Mucosa of descending colon (tissue), 3 donors: ENCODE data around the gene S100A6. TPM values are rescaled to one million over a fixed set of nuclear protein-coding genes. Genes with fewer than 3 reads are reported as not detected.
"Not testable (repeated sequence)": the region's sequence is repeated elsewhere in the genome, so short reads cannot be mapped to it uniquely, and the experiment has no call there.

Experiments used
- ATAC-seq: fragments of 200-7000 bp; cut with Tn5 transposase; one replicate; pipeline ENCODE4 v1.9.1; 2020; ENCODE audit warnings: mild to moderate bottlenecking, moderate library complexity
- DNase-seq, 3 donors: peaks; one replicate each; pipeline ENCODE4 v3.0.0-alpha.2; 2020
- H3K36me3 ChIP-seq: fragments of 200-600 bp; one replicate; pipeline ENCODE4 v1.8.0; 2021; ENCODE audit warnings: low read depth, mild to moderate bottlenecking
- H3K4me1 ChIP-seq: fragments of 200-600 bp; one replicate; pipeline ENCODE4 v1.8.0; 2021; ENCODE audit warnings: low read depth, mild to moderate bottlenecking
- H3K4me3 ChIP-seq: fragments of 200-600 bp; one replicate; pipeline ENCODE4 v1.8.0; 2021; ENCODE audit warnings: mild to moderate bottlenecking
- H3K9me3 ChIP-seq: fragments of 200-600 bp; one replicate; pipeline ENCODE4 v1.8.0; 2021; ENCODE audit warnings: mild to moderate bottlenecking
- CTCF ChIP-seq: fragments of 200-600 bp; IDR thresholded peaks from one replicate; pipeline ENCODE4 v1.8.0; 2022; ENCODE audit warnings: antibody characterized with exemption, mild to moderate bottlenecking
- intact Hi-C, 2 donors: fragments of 100-400 bp; cut with DNase I in 1 of 2; cut with micrococcal nuclease in 1 of 2; formaldehyde crosslinking; loops; one replicate each; pipeline versions ENCODE4 v1.11.0 to v1.11.1; 2022; cut with DNase I, micrococcal nuclease
- long read RNA-seq, 2 donors: library from polyadenylated mRNA; unstranded; transcript quantifications; one replicate each; pipeline ENCODE4 v2.0.0, GENCODE V29; 2019 to 2021
- total RNA-seq, 3 donors: library from RNA; stranded (reverse); fragmentation: NEBNext Ultra II Directional in 2 of 3; extraction: Animal tissue kit (Norgen Biotek cat#: 25700) in 2 of 3; gene quantifications; one replicate each; pipeline versions ENCODE4 v1.2.1 to v1.2.4, GENCODE V29; 2021 to 2023
- donor health status: DM: no; HTN: no; CAD: no; lungs with moderate emphysema.
- donor health status: DM: no; HTN: no; CAD: no.
- donor health status: DM: no; HTN: yes; CAD: no.

S100A6 gene
- total RNA-seq, result 1,000 to 10,000 TPM; 1,327 to 1,659 (median 1,382) TPM
- long read RNA-seq, donor 1, transcript S100A6-205 (3 exons, 673 nt), result minor isoform, 13 of 442 reads
- long read RNA-seq, donor 1, transcript S100A6-201 (3 exons, 665 nt), result major isoform, 420 of 442 reads
- long read RNA-seq, donor 1, partial matches to known transcripts, result 3 of 442 reads
- long read RNA-seq, donor 1, other reads (novel, unspliced or antisense), result 6 of 442 reads
- long read RNA-seq, donor 2, transcript S100A6-201 (3 exons, 665 nt), result major isoform, 516 of 564 reads
- long read RNA-seq, donor 2, transcript S100A6-205 (3 exons, 673 nt), result minor isoform, 19 of 564 reads
- long read RNA-seq, donor 2, partial matches to known transcripts, result 23 of 564 reads
- long read RNA-seq, donor 2, other reads (novel, unspliced or antisense), result 5 of 564 reads

- H3K4me3 ChIP-seq, result peak within 1 kb of the TSS; percentile 74
- DNase-seq, result peak; percentile 77 to 85 (median 79)
Observed at GRCh38 chr1:153535242-153536011, at the start of gene S100A6. Gene S100A6 (minus strand): TSS chr1:153535991. CDS start chr1:153535339, 652 bp downstream.

GRCh38 chr1:153585006-153585405 is 49.2 kb upstream of the S100A6 start:
- H3K4me3 ChIP-seq, result no peak overlapping the region
- no peaks in the 10 kb centered on the region for H3K9me3 ChIP-seq
- no peak for ATAC-seq
- no peak for TF ChIP-seq CTCF
- H3K36me3 ChIP-seq, result no peaks in the 10 kb centered on the region
- no peaks in the 10 kb centered on the region for H3K4me1 ChIP-seq
- intact Hi-C loops, result no loop called here
- DNase-seq, result no peak

More at GRCh38 chr1:153535242-153536011, at the start of gene S100A6:
- H3K36me3 ChIP-seq, result no peaks in the 10 kb centered on the region
- intact Hi-C loops, result no loop called here
- H3K9me3 ChIP-seq, result no peaks in the 10 kb centered on the region
- peaks cover 50% of the 10 kb centered on the region for H3K4me1 ChIP-seq
- peak; percentile 18 for ATAC-seq
- TF ChIP-seq CTCF, result no peak

DNA sequence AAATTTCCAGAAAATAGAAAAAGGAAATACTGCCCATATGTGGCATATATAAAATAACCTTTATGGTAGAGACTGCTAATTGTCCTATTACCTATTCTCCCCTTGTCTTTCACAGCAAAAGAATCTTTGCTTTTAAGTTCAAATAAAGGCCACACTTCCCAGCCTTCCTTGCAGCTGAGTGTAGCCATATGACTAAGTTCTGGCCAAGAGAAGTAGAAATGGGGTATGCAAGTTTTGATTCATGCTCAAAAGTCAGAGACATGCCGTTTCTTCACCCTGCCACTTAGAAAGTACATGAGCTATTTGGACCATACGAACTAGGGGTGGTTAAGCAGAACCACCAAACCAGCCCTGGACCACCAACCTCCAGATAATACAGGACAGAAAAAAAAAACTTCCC is 48.2 kb upstream of the S100A6 start:
- DNase-seq (no peak), ATAC-seq (no peak)
- intact Hi-C loops, result no loop called here
- no peak for TF ChIP-seq CTCF
- Histone ChIP-seq H3K4me1 (no peaks in the 10 kb centered on the region), H3K4me3 (no peak overlapping the region), H3K36me3 (no peaks in the 10 kb centered on the region), H3K9me3 (no peaks in the 10 kb centered on the region)

GRCh38 chr1:153583514-153583913 is 47.7 kb upstream of the S100A6 start:
- ATAC-seq, DNase-seq, intact Hi-C loops, H3K4me1 ChIP-seq, H3K9me3 ChIP-seq, H3K36me3 ChIP-seq, H3K4me3 ChIP-seq: not testable (repeated sequence)

- intact Hi-C loops, H3K4me1 ChIP-seq, H3K9me3 ChIP-seq, H3K36me3 ChIP-seq, H3K4me3 ChIP-seq, DNase-seq, ATAC-seq: not testable (repeated sequence)
Observed at GRCh38 chr1:153582836-153583235, 47.0 kb upstream of the S100A6 start.

- Histone ChIP-seq H3K4me3 (no peak overlapping the region), H3K36me3 (no peaks in the 10 kb centered on the region), H3K4me1 (peaks cover 10% of the 10 kb centered on the region), H3K9me3 (peaks cover 2% of the 10 kb centered on the region)
- no peak for TF ChIP-seq CTCF
- DNase-seq (no peak), ATAC-seq (no peak)
- intact Hi-C loops, result no loop called here
Observed at GRCh38 chr1:153578936-153579335, 43.1 kb upstream of the S100A6 start.
